Endothelial cell of umbilical vein (primary cell): ENCODE data around the gene KITLG. TPM values are rescaled to one million over a fixed set of nuclear protein-coding genes. Genes with fewer than 3 reads are reported as not detected.

Source experiments
- BruUV-seq: library from RNA; stranded (reverse); fragments of 400-500 nt; replicated peaks from 2 replicates; lab custom pipeline; 2021; lab: Mats Ljungman, UMichigan
- CTCF ChIA-PET: fragments of 300-600, 350-600 bp; sonication (Branson Sonifier 250); formaldehyde crosslinking; loops from one replicate; lab custom pipeline; 2021; ENCODE audit warnings: antibody characterized with exemption, inconsistent platforms; lab: Charles Lee
- POLR2A ChIA-PET: fragments of 300-600, 350-600 bp; sonication (Branson Sonifier 250); formaldehyde crosslinking; loops from one replicate; lab custom pipeline; 2021; ENCODE audit warnings: antibody characterized with exemption, inconsistent platforms; lab: Charles Lee
- DNase-seq: peaks from one replicate; pipeline ENCODE4 v3.0.0-alpha.2; 2011; ENCODE audit warnings: low read depth, low spot score
- FAIRE-seq: peaks from 2 replicates; lab custom pipeline; 2011; peaks lifted over from hg19 to GRCh38; lab: Jason Lieb, UNC
- H2AFZ ChIP-seq: 2 replicates; pipeline ENCODE4 v1.6.0; 2012; ENCODE audit warnings: low read depth, low read length, control low read depth, inconsistent platforms
- H3K27ac ChIP-seq: 2 replicates; pipeline ENCODE4 v1.5.1; 2011; ENCODE audit warnings: low read depth, mild to moderate bottlenecking, control low read depth, low read length, moderate library complexity; ENCODE audit not compliant: insufficient read depth
- H3K27me3 ChIP-seq, 2 experiments: 2 replicates each; pipeline versions ENCODE4 v1.6.0 to v1.6.1; 2011; ENCODE audit warnings: low read length in 2 of 2, mixed read lengths in 1 of 2; ENCODE audit not compliant: control insufficient read depth in 2 of 2, insufficient read depth in 2 of 2
- H3K36me3 ChIP-seq, 2 experiments: 2 replicates in 1 of 2; 3 replicates in 1 of 2; pipeline ENCODE4 v1.5.1; 2011; ENCODE audit warnings: low read length in 2 of 2, mild to moderate bottlenecking in 1 of 2, moderate library complexity in 1 of 2; ENCODE audit not compliant: control insufficient read depth in 2 of 2, insufficient read depth in 2 of 2; ENCODE audit errors: extremely low read depth in 1 of 2
- H3K4me1 ChIP-seq: 3 replicates; pipeline ENCODE4 v1.5.1; 2011; ENCODE audit warnings: mild to moderate bottlenecking, low read length; ENCODE audit not compliant: control insufficient read depth, insufficient read depth; ENCODE audit errors: extremely low read depth
- H3K4me2 ChIP-seq: 2 replicates; pipeline ENCODE4 v1.6.1; 2011; ENCODE audit warnings: low read length, control low read depth, mixed read lengths; ENCODE audit not compliant: insufficient read depth
- H3K4me3 ChIP-seq, 3 experiments: fragments of 200-600 bp in 1 of 3; sonication (generic), shearing (Covaris generic) in 1 of 3; replicated peaks in 1 of 3; 2 replicates each; pipeline ENCODE4 v1.5.1; 2011 to 2016; ENCODE audit warnings: control low read depth in 3 of 3, low read length in 3 of 3, mild to moderate bottlenecking in 2 of 3, inconsistent platforms in 1 of 3, low read depth in 1 of 3, moderate library complexity in 1 of 3; ENCODE audit not compliant: insufficient read depth in 1 of 3
- H3K79me2 ChIP-seq: 2 replicates; pipeline ENCODE4 v1.6.0; 2012; ENCODE audit warnings: low read length, inconsistent platforms; ENCODE audit not compliant: control insufficient read depth, insufficient read depth
- H3K9ac ChIP-seq: replicated peaks from 2 replicates; pipeline ENCODE3; 2011; ENCODE audit warnings: low read length, control low read depth; ENCODE audit not compliant: insufficient read depth; ENCODE audit errors: extremely low read depth
- H3K9me1 ChIP-seq: replicated peaks from 3 replicates; pipeline ENCODE4 v1.6.0; 2011; ENCODE audit warnings: mild to moderate bottlenecking, low read length; ENCODE audit not compliant: control insufficient read depth, insufficient read depth; ENCODE audit errors: extremely low read depth
- H3K9me3 ChIP-seq: replicated peaks from 2 replicates; pipeline ENCODE4 v1.5.1; 2012; ENCODE audit warnings: low read length, inconsistent platforms; ENCODE audit not compliant: control insufficient read depth, insufficient read depth
- H4K20me1 ChIP-seq: replicated peaks from 2 replicates; pipeline ENCODE3; 2011; ENCODE audit warnings: mild to moderate bottlenecking, low read length; ENCODE audit not compliant: control insufficient read depth, insufficient read depth; ENCODE audit errors: extremely low read depth
- EZH2 ChIP-seq: IDR thresholded peaks from 2 replicates; pipeline ENCODE4 v1.6.1; 2012; ENCODE audit warnings: borderline replicate concordance, low read depth, mild to moderate bottlenecking, moderate library complexity, low read length, inconsistent platforms; ENCODE audit not compliant: severe bottlenecking
- FOS ChIP-seq: IDR thresholded peaks from 2 replicates; pipeline ENCODE4 v1.6.1; 2011; ENCODE audit warnings: mild to moderate bottlenecking, low read length, moderate library complexity, borderline replicate concordance; ENCODE audit not compliant: insufficient read depth
- GATA2 ChIP-seq: IDR thresholded peaks from 2 replicates; pipeline ENCODE4 v1.7.0; 2011; ENCODE audit warnings: low read depth, mild to moderate bottlenecking, moderate library complexity, mixed read lengths, low read length; ENCODE audit not compliant: insufficient read length, insufficient read depth
- JUN ChIP-seq: IDR thresholded peaks from 2 replicates; pipeline ENCODE4 v1.6.1; 2011; ENCODE audit warnings: borderline replicate concordance, low read depth; ENCODE audit not compliant: insufficient read length, insufficient read depth
- MYC ChIP-seq: IDR thresholded peaks from one replicate; pipeline ENCODE4 v1.6.1; 2011; ENCODE audit warnings: mild to moderate bottlenecking, low read depth, low read length
- POLR2A ChIP-seq: IDR thresholded peaks from 2 replicates; pipeline ENCODE4 v1.6.1; 2012; ENCODE audit warnings: low read depth, mild to moderate bottlenecking, control low read depth, low read length
- POLR2AphosphoS5 ChIP-seq: IDR thresholded peaks from 2 replicates; pipeline ENCODE4 v1.6.1; 2012; ENCODE audit warnings: low read depth, mild to moderate bottlenecking, control low read depth, low read length, moderate library complexity; ENCODE audit not compliant: insufficient read depth
- dilution Hi-C: fragments of 300-500 bp; cut with MboI; formaldehyde crosslinking; loops from one replicate; pipeline ENCODE4 v1.15.0; 2019; ENCODE audit warnings: low sequenced_read_pairs; ENCODE audit not compliant: extremely low pct_ligation_motif_present
- intact Hi-C: fragments of 100-400 bp; cut with micrococcal nuclease; formaldehyde crosslinking; loops from one replicate; pipeline ENCODE4 v1.10.0; 2022
- polyA plus RNA-seq, 4 experiments: library from polyadenylated mRNA; depleted of rRNA in 3 of 4; stranded (reverse) in 3 of 4; unstranded in 1 of 4; fragments of >200 nt; gene quantifications; 2 replicates each; pipeline versions ENCODE4 v1.2.1 to v1.2.3, GENCODE V29; 2011 to 2012; ENCODE audit warnings: missing spikeins in 1 of 4
- total RNA-seq: library from RNA; stranded (reverse); gene quantifications from 2 replicates; pipeline ENCODE4 v1.2.3, GENCODE V29; 2021
- TF ChIP-seq, protein P1 (sequence below): IDR thresholded peaks from 2 replicates; pipeline ENCODE4 v1.6.1; 2011; ENCODE audit not compliant: insufficient read depth, insufficient read length
- TF ChIP-seq, protein P2 (sequence below), 2 donors: IDR thresholded peaks; 1 replicate in 1 of 2; 2 replicates in 1 of 2; pipeline ENCODE4 v1.5.1; 2011; ENCODE audit warnings: low read length in 2 of 2, mild to moderate bottlenecking in 2 of 2, moderate library complexity in 2 of 2, control low read depth in 1 of 2, inconsistent platforms in 1 of 2, low read depth in 1 of 2; ENCODE audit not compliant: insufficient read depth in 1 of 2; ENCODE audit errors: extremely low read depth in 1 of 2

Gene KITLG
- total and polyA plus RNA-seq, 2 donors (not counting 3 experiments of a cell fraction or from before 2014, with no cell fraction given), result 3.8 to 32.5 TPM

DNA sequence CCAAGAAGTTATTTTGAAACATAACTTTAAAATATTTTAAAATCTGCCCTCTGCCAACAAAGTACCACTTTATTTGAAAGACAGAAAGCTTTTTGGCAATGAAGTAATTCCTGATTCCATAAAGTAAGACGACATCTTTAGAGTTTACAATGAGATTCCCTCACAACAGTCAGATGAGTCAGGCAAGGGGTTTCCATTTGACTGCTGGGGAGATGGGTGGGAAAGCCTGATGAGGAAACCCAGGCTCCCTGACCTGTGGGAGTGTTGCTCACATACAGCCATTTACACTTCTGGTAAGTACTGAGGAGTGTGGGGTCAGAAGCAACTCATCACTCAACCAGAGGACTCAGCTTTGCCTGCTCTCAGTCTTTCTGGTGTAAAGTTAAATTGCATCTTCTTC lies 10.2 kb downstream of the KITLG start:
- Histone ChIP-seq H3K9me3 (no peaks in the 10 kb centered on the region), H3K79me2 (peaks cover 7% of the 10 kb centered on the region), H3K4me2 (no peak overlapping the region), H4K20me1 (no peaks in the 10 kb centered on the region), H2AFZ (no peak overlapping the region), H3K9ac (no peak overlapping the region), H3K4me3 (no peak overlapping the region), H3K4me1 (no peaks in the 10 kb centered on the region), H3K36me3 (no peaks in the 10 kb centered on the region), H3K9me1 (no peaks in the 10 kb centered on the region), H3K27ac (no peak overlapping the region), H3K27me3 (no peaks in the 10 kb centered on the region)
- TF ChIP-seq, protein P1, sequence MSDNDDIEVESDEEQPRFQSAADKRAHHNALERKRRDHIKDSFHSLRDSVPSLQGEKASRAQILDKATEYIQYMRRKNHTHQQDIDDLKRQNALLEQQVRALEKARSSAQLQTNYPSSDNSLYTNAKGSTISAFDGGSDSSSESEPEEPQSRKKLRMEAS, result no peak
- TF ChIP-seq POLR2AphosphoS5, result no peak
- TF ChIP-seq GATA2, result no peak
- no peak for TF ChIP-seq FOS
- TF ChIP-seq POLR2A, result no peak
- TF ChIP-seq MYC, result no peak
- TF ChIP-seq JUN, result no peak
- TF ChIP-seq, protein P2, sequence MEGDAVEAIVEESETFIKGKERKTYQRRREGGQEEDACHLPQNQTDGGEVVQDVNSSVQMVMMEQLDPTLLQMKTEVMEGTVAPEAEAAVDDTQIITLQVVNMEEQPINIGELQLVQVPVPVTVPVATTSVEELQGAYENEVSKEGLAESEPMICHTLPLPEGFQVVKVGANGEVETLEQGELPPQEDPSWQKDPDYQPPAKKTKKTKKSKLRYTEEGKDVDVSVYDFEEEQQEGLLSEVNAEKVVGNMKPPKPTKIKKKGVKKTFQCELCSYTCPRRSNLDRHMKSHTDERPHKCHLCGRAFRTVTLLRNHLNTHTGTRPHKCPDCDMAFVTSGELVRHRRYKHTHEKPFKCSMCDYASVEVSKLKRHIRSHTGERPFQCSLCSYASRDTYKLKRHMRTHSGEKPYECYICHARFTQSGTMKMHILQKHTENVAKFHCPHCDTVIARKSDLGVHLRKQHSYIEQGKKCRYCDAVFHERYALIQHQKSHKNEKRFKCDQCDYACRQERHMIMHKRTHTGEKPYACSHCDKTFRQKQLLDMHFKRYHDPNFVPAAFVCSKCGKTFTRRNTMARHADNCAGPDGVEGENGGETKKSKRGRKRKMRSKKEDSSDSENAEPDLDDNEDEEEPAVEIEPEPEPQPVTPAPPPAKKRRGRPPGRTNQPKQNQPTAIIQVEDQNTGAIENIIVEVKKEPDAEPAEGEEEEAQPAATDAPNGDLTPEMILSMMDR (IDR thresholded peaks at IDR 0.05; ENCODE audit: extremely low read depth in 1 of 2, insufficient read depth in 1 of 2, low read depth in 1 of 2, low read length in 2 of 2), result no peak
- TF ChIP-seq EZH2, result no peak
- CTCF ChIA-PET, result no interaction called here
- intact Hi-C loops (loop anchor here (10.0 kb wide), 1 partner anchor 955 kb away; the partner anchor contains the start of genes GALNT4 and POC1B), dilution Hi-C loops (no loop called here)
- BruUV-seq, result no TSS peak
- DNase-seq (peak; percentile 42), FAIRE-seq (peak; percentile 59)
- POLR2A ChIA-PET, result no interaction called here
